Jurkat, Clone E6-1 (cell line): ENCODE data around the gene PALB2.
A peak's percentile ranks its signal among the peaks of the same experiment; 100 is the strongest.
"Not testable (repeated sequence)": the region's sequence is repeated elsewhere in the genome, so short reads cannot be mapped to it uniquely, and the experiment has no call there.

ENCODE experiments used
- DNase-seq: peaks from one replicate; pipeline ENCODE4 v3.0.0-alpha.2; 2011; ENCODE audit warnings: low read depth, low spot score
- H3K4me3 ChIP-seq: 2 replicates; pipeline ENCODE4 v1.5.1; 2011; ENCODE audit warnings: mild to moderate bottlenecking, low read length, control low read depth, moderate library complexity

The PALB2 gene

DNA sequence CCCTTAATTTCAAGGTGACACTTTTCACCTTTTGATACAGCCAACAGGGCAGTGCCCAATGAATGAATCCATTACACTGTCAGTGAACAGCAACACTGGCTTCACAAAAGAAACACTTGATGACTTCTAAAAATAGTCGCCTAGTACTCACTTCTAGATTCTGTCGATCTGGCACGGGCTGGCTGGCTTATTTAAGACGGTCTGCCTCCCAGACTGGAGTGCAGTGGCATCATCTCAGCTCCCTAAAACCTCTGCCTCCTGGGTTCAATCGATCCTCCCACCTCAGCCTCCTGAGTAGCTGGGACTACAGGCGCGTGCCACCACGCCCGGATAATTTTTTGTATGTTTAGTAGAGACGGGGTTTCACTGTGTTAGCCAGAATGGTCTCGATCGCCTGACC, 46.9 kb downstream of the PALB2 start:
- no peak for DNase-seq
- H3K4me3 ChIP-seq, result no peak overlapping the region

DNA sequence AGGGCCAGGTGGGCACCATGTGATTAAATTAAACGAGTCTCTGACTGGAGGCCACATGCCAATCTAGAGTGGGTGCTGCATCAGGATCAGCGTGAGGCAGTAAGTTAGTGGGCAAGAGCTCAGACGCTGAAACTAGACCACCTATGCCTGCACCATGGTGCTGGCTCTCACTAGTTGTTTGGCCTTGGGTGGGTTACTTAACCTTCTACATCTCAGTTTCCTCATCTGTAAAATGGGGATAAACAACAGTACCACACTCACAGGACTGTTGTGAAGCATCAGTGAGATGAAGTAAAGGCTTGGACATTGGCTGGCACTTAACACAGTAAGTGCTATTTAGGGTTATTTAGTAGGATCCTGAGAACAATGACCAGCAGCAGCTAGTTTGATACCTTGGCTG, 50.9 kb downstream of the PALB2 start:
- H3K4me3 ChIP-seq, result no peak overlapping the region
- DNase-seq, result no peak

DNA sequence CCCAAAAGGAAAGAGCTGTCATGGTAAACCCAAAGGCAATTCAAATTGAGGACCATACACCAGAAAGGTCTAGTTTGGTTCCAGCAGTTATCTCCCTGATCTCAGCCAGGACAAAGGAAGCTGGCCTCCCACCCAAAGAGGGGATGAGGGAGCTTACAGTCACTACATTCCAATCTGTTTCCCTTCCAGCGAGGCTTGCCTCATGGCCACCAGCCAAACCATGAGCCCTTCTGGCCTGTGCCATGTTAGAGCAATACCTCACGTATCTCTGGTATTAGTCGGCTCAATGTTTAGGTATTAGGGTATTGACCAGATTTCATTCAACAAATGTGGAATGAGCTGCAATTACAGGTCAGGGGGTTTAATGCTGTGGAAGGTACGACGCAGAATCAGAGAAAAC, 53.4 kb downstream of the PALB2 start:
- no peak overlapping the region for H3K4me3 ChIP-seq
- no peak for DNase-seq

DNA sequence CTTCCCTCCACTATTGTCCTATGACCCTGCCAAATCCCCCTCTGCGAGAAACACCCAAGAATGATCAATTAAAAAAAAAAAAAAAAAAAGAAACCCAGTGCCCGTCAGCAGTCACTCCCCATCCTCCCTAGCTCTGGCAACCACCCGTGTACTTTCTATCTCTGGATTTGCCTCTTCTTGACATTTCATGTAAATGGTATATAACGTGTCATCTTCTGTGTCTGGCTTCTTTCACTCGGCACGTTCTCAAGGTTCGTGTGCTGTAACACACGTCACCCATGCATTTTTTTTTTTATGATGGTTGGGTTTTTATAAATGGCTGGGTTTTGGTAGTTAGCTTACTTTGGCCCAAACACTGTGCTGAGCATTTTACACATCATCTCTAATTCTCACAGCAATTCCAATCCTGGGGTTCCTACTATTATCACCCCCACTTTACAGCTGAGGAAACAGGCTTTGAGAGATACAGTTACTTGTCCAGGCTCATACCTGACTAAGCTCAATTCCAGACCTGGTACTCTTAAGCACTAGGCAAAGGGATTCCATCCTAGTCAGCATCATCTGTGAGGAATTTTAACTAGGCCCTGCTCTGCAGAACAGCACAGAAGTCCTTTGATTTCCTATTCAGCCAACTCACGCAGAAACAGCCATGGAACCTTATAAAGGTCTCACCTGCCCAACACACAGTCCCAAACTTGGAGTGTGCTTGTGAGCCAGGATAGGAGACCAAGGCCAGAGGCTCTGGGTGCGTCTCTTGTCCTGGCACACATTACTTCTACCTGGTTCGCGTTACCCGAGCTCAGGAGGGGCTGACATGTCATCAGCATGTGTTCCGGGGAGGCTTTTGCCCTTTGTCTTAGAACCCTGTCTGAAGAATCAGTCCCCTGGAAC, 56.7 kb downstream of the PALB2 start:
- no peak overlapping the region for H3K4me3 ChIP-seq
- no peak for DNase-seq

DNA sequence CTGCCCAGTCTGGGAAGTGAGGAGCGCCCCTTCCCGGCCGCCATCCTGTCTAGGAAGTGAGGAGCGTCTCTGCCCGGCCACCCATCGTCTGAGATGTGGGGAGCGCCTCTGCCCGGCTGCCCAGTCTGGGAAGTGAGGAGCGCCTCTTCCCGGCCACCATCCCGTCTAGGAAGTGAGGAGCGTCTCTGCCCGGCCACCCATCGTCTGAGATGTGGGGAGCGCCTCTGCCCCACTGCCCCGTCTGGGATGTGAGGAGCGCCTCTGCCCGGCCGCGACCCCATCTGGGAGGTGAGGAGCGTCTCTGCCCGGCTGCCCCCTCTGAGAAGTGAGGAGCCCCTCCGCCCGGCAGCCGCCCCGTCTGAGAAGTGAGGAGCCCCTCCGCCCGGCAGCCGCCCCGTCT, 57.8 kb downstream of the PALB2 start:
- not testable (repeated sequence) for DNase-seq, H3K4me3 ChIP-seq

DNA sequence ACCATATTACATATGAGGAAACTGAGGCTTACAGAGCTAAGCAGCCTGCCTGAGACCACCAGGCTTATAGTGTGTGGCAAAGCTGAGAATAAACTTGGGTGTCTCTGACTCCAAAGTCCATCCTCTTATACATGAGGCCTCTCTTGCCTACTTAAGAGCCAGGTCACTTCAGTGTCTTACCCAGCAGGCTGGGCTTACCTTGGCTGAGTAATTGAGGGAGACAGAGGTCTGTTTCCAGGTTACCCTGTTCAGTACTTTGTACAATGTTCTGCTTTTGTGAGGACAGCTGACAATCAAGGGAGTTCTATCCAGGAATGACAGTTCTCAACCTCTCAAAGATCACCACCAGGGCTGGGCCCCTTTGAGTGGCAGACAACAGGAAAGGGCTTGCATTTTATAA, 59.3 kb downstream of the PALB2 start:
- H3K4me3 ChIP-seq, result no peak overlapping the region
- no peak for DNase-seq

DNA sequence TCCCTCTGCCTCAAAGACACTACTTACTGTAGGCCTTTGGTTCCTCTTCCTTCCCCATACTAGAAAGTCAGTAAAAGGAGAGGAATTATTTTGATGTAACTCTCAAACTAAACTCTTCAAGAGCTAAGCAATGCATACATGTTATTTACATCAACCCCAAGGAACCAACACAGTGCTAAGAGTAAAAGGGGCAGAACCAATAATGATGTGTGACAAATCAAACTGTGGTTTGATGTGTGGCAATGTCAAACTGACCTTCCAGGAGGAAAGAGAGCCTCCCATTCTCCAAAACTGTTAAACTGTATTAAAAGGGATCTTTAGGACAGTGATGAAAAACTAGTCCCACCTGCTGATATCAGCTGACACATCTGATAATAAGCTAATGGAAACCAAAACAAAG, 60.7 kb downstream of the PALB2 start:
- no peak overlapping the region for H3K4me3 ChIP-seq
- DNase-seq, result no peak

DNA sequence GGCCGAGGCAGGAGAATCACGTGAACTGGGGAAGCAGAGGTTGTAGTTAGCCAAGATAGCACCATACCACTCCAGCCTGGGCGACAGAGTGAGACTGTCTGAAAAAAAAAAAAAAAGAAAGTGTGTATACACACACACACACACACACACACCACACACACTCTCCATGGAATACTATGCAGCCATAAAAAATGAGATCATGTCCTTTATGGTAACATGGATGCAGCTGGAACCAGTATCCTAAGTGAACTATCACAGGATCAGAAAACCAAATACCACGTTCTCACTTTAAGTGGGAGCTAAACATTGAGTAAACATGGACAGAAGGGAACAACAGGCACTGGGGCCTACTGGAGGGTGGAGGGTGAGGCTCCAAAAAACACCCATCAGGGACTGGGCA, 61.7 kb downstream of the PALB2 start:
- no peak overlapping the region for H3K4me3 ChIP-seq
- DNase-seq, result no peak

DNA sequence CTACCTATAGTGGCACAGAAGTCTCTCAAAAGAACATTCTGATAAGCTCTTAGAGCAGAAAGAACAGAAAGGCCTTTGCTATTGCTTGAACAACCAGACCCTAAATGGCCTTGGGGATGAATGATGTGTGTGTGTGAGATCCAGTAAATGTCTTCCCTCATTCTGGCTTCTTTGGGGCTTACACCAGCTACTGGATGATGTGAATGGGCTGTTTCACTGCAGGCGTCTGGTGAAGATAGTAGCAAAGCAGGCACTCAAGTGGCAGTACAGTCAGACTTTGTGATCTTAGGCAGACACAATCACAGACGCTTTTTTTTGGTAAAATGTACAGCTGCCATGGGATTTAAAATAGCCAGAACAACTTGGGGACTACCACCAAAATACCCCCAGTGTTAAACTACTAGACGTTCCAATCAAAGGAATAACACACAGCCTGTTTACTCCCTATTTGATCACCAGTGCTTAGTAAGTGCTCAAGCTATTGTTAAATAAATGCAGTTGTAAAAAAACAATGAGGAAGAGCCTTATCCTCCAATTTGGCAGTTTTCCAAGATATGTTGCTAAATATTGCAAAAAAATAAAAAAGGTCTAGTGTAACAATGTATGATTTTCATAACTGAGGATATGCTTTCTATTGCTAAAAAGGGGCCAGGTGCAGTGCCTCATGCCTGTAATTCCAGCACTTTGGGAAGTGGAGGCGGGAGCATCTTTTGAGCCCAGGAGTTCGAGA, 62.8 kb downstream of the PALB2 start:
- DNase-seq, result no peak
- H3K4me3 ChIP-seq, result no peak overlapping the region

DNA sequence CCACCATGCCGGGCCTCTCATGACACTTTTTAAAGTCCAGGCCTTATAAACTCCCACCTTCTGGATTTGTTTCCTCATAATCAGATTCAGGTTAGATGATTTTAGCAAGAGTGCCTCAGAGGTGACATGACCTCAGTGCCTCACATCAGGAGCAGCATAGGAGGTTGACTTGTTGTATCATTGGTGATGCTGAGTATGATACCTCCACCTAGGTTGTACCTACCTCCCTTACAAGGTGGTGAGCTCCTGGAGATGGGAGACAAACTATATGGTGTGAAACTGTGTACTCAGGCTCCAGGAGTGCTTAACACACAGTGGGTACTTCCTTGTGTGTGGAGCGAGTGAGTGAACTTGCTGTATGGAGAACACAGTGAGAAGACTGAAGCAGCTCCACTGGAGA, 63.6 kb downstream of the PALB2 start:
- H3K4me3 ChIP-seq, result no peak overlapping the region
- no peak for DNase-seq

DNA sequence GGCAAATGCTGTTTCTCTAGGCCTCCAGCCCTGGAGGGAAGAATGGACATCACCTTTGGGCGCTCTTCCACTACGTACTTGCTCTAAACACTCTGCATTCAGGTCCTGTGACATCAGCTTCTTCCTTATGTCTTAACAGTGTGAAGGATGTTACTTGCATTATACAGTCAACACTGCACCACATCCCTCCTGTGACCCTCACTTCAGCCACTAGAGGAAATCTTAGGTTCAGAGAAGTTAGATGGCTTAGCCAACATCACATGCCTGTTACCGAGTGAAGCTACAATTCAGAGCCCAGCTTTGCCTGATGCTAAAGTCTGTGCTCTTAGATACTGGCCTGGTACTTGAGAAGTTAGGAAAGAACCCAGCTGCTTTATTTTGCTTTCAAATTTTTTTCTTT, 65.3 kb downstream of the PALB2 start:
- H3K4me3 ChIP-seq, result no peak overlapping the region
- DNase-seq, result peak; percentile 19

DNA sequence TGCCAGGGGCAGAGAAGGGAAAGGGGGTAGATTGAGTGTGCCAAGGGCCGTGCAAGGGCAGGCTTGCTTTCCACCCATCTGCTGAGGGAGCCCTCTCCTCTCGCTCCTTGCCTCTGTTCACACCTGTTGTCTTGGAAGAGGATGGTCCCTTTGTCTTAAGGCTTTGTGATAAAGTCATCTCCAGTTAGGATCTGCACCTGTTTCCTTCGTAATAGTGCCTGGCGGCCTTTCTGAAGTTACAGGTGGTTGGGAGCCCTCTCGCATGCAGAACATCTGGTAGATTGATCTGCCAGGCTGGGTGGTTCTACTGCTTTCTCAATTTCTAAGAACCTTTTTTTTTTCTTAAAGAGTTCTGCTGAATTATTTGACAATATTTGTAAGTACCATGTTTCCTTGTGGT, 67.3 kb downstream of the PALB2 start:
- H3K4me3 ChIP-seq, result no peak overlapping the region
- peak; percentile 32 for DNase-seq

DNA sequence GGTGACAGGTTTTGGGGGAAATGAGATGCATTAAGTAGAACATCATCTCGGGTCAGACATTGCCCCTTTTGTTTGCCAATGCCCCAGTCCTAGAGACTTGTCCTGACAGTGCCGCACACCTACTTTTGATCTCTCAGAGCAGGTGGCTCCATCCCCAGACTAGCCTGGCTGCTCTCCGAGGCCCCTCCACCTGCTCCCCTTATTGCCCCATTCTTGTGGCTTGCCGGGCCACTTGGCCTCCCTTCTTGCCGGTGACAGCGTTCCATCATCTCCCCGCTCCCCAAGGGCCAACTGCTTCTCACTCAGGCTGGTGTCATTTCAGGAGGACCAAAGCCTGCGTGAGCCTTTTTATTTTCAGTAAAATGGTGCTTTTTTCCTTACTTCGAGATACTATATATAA, 68.7 kb downstream of the PALB2 start:
- H3K4me3 ChIP-seq, result no peak overlapping the region
- DNase-seq, result no peak

DNA sequence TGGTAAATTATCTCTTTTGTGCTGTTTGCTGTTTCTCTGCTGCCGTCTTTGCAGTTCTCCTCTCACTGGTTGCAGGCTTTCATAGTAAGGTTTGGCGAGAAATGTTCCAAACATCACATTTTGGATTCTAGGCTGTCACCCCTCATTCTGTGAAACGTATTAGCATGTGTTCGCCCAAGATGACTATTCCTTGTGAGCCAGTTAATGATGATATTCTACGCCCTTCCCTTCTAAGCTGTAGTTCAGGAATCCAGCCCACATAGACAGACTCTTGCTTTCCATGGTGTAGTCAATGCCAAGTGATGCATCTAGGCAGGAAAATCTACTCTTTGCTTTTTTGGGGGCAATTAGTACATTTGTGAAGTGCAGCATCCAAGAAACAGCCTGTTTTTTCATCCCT, 69.2 kb downstream of the PALB2 start:
- no peak for DNase-seq
- no peak overlapping the region for H3K4me3 ChIP-seq

DNA sequence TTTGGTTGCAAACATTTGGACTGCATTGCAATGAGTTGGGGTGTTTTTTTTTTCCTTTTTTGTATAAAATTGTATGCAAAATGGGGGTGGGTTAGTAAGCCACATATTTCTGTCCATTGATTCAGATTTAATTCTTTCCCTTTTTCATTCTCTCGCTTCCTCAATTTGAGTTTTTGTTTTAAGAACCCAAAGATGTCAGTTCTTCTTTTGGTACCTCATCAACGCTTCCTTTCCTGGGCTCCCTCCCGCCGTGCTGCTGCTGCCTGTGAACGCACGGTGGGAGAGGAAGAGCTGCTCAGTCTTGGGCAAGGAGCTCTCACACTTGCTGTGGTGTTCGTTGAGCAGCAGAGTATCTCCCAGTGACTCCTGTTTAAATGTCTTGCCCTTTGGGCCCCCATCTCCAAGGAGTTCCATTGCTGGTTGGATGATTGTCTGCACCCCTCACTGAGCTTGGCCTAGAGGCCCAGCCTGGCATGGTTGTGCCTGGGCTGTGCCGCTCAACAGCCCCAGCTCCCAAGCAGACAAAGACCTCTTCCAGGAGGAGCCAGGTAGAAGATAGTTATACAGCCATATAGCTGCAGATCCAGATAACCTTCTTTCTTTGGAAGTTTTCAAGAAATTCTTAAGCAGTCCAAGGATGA, 70.0 kb downstream of the PALB2 start:
- H3K4me3 ChIP-seq, result no peak overlapping the region
- no peak for DNase-seq

DNA sequence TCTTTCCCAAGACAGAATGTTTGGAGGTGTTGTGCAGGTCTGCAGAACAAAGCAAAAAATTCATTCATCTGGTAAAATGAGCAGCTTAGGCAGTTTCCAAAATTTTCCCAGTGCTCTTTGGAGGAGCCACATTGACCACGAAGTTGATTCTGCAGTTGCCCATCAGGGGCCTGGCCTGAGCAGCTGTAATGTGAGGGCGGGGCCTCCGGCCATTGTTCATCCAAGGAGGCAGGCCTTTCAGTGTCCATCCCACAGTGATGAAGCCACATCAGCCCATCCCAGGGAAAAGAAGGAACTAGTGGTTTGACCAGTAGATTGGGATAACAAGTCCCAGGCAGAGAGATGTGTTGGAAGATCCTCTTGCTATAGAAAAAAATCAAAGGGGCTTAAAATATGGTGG, 73.5 kb downstream of the PALB2 start:
- H3K4me3 ChIP-seq, result no peak overlapping the region
- no peak for DNase-seq

DNA sequence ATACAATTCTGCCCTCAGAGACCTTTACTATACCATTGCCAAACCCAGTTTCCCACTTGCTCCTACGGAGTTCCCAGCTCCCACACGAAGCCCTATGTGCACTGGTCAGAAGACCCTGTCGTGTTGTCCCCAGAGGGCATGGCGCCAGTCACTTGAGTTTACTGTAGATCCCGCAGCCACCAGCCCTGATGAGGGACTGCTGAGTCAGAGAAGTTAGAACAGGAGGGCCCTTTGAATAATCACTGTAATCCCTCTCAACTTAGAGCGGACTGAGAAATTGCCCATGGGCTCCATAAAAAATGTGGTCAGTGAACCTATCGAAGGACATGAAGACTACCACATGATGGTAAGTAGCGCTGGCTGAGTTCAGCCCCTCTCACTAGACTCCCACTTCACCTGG, 74.4 kb downstream of the PALB2 start:
- no peak for DNase-seq
- no peak overlapping the region for H3K4me3 ChIP-seq

DNA sequence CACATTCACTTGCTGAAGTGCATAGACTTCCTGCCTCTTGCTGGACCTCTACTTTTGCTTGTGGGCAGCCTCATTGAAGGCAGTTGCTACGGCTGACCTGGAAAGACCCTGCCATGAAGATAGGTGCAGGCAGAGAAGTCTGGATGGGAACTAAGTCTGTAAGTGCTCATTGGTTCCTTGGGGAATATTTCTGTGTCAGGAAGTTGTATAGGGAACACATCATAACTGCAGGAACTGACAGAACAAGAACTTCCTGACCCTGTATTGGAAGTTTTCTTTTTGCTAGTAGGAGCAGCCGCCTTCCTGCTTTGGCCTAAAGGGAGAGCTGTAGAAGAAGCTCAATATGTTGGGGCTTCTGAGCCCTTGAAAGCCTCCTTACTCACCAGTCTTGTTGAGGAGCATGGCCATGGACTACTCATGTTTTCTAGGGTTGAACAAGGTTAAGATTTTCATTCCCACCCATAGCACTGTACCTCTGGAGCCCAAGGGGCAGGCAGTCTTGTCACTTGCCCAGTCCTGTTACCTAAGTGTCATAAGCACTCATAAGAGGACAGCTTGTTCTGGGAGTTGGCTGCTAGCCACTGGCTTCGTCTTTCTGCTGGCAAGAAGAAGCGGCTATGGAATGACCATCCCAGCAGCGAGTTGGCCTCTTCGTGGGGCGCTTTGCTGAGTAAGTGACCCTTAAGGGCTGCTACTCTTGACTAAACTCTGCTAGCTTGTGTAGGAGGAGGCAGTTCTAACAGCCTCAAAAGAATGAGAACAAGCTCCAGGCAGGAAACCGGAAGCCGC, 76.3 kb downstream of the PALB2 start:
- no peak for DNase-seq
- H3K4me3 ChIP-seq, result no peak overlapping the region

DNA sequence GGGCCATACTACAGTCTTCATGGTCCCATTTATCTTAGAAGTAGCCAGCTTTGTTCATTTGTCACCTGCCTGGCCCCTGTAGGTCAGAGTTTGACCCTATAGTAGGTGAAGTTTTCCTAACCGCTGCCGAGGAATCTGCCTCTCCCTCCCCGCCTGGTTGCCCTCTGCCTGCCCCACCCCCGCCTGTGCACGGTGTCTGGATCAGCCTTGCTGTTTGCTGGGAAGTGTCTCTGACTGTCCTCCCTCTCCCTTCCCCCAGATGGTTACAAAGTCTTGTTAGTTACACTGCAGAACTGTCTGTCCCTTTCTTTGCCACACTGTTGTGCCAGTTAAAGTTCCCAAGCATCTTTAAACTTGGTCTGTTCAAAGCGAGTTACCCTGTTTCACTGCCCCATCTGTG, 77.9 kb downstream of the PALB2 start:
- no peak overlapping the region for H3K4me3 ChIP-seq
- DNase-seq, result no peak

DNA sequence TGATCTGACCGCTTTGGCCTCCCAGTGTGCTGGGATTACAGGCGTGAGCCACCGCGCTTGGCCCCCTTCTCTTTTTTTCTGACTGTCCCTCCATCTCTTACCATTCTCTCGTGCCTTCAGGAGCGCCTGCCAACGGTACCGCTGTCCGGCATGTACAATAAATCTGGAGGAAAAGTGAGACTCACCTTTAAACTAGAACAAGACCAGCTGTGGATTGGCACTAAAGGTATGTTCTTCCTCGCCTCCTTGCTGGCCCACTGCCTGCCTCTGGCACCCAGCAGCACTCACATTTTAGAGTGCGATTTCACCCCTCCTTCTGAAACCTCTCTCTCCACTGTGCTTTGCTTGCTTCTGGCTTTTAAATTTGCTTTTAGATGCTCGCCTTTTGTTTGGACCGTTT, 78.6 kb downstream of the PALB2 start:
- H3K4me3 ChIP-seq, result no peak overlapping the region
- DNase-seq, result no peak
